Measurements from ENCODE around the gene UPF1. TPM values are rescaled to one million over a fixed set of nuclear protein-coding genes. Genes with fewer than 3 reads are reported as not detected.

UPF1 gene
- total RNA-seq, 3 donors from 2014 or later (not counting 1 experiment from before 2014, with no cell fraction given), result 123 to 140 (median 138) TPM

DNA sequence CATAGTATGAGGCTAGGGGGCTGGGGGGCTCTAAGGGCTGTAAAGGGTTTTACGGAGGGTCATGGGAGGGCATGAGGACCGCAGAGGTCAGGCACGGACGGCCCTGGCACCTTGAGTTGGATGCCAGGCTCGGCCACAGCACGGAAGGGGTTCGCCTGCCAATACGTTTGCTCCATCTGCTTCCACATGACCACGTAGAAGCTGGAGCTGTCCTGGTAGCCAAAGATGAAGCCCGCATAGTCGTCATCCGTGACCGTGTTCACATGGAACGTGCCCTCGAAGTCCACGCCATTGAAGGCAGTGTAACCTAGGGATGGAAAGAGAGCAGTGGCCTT, 47.0 kb upstream of the UPF1 start:
- H3K27me3 ChIP-seq (ENCODE audit: control insufficient read depth, insufficient read depth, low read length), result peaks cover 28% of the 10 kb centered on the region
- H3K27ac Mint-ChIP-seq, result no peak overlapping the region
- peaks cover 13 to 33% of the 10 kb centered on the region in 2 donors for H3K4me1 Mint-ChIP-seq
- no peaks in the 10 kb centered on the region for H3K36me3 ChIP-seq (ENCODE audit: control insufficient read depth, insufficient read depth, low read length)
- peaks cover 16 to 39% of the 10 kb centered on the region in 2 donors for H3K27me3 Mint-ChIP-seq (ENCODE audit: low read depth in 2 of 2)
- ATAC-seq, result no peak
- peaks cover 42% of the 10 kb centered on the region for H3K4me1 ChIP-seq (ENCODE audit: control insufficient read depth, insufficient read depth, low read length)
- no peaks in the 10 kb centered on the region for H3K9me3 Mint-ChIP-seq
- intact Hi-C loops (cut with micrococcal nuclease), result no loop called here
- TF ChIP-seq, protein P1, sequence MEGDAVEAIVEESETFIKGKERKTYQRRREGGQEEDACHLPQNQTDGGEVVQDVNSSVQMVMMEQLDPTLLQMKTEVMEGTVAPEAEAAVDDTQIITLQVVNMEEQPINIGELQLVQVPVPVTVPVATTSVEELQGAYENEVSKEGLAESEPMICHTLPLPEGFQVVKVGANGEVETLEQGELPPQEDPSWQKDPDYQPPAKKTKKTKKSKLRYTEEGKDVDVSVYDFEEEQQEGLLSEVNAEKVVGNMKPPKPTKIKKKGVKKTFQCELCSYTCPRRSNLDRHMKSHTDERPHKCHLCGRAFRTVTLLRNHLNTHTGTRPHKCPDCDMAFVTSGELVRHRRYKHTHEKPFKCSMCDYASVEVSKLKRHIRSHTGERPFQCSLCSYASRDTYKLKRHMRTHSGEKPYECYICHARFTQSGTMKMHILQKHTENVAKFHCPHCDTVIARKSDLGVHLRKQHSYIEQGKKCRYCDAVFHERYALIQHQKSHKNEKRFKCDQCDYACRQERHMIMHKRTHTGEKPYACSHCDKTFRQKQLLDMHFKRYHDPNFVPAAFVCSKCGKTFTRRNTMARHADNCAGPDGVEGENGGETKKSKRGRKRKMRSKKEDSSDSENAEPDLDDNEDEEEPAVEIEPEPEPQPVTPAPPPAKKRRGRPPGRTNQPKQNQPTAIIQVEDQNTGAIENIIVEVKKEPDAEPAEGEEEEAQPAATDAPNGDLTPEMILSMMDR (IDR thresholded peaks at IDR 0.05), result no peak
- WGBS (ENCODE audit: insufficient coverage), result 85% methylated on average over 16 of the region's 16 CpGs
- no peaks in the 10 kb centered on the region for H3K36me3 Mint-ChIP-seq
- no peak for DNase-seq
- H3K4me3 Mint-ChIP-seq, result no peak overlapping the region
- H3K9me3 ChIP-seq (ENCODE audit: control insufficient read depth, insufficient read depth, low read length), result no peaks in the 10 kb centered on the region
- no peak overlapping the region for H3K27ac ChIP-seq (ENCODE audit: low read length)
- H3K4me3 ChIP-seq (ENCODE audit: low read length), result no peak overlapping the region

DNA sequence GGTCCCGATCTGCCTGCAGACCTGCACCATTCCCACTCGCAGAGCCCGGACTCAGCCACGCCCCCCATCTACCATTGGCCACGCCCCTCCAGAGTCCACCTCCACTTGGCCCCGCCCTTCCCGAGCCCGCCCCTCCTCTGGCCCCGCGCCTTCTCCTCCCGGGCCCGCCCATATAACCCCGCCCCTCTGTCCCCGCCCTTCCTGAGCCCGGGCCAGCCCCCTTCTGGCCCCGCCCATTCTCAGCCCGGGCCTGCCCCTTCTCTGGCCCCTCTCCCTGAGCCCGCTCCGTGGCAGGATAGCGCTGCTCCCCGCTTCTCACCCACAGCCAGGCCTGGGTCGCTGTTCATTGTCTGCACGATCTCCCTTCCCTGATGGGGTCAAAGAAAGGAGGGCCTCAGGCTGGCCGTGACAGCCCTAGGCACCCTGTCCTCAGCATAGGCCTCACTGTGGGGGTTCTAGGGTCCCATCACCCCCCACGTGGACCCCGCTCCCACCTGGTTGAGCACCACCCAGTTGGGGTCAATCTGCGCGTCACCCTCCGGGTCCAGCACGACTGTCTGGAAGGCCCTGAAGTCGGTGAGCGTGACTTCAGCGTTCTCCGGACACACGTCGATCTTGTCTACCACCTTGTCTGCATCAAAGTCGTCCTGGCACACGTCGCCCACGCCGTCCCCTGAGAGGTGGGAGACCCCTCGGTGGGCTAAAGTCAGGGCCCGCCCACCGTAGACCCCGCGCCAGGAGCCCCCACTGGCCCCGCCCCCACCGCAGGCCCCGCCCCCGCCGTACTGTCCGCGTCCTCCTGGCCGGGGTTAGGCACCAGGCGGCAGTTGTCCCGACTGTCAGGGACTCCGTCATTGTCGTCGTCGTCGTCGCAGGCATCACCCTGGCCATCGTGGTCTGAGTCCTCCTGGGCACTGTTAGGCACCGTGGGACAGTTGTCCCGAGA, 46.3 kb upstream of the UPF1 start:
- Histone ChIP-seq H3K27ac (ENCODE audit: low read length) (no peak overlapping the region), H3K27me3 (ENCODE audit: control insufficient read depth, insufficient read depth, low read length) (peaks cover 31% of the 10 kb centered on the region), H3K4me1 (ENCODE audit: control insufficient read depth, insufficient read depth, low read length) (peaks cover 49% of the 10 kb centered on the region), H3K36me3 (ENCODE audit: control insufficient read depth, insufficient read depth, low read length) (no peaks in the 10 kb centered on the region), H3K4me3 (ENCODE audit: low read length) (no peak overlapping the region), H3K9me3 (ENCODE audit: control insufficient read depth, insufficient read depth, low read length) (no peaks in the 10 kb centered on the region)
- 12% methylated on average over 65 of the region's 65 CpGs for WGBS (ENCODE audit: insufficient coverage)
- peak; percentile 65 to 81 (median 79) for ATAC-seq
- TF ChIP-seq, protein P1 (IDR thresholded peaks at IDR 0.05), result no peak
- Mint-ChIP-seq H3K27ac (no peak overlapping the region), H3K9me3 (no peaks in the 10 kb centered on the region), H3K4me3 (peak overlapping the region; percentile 66), H3K4me1 (peaks cover 19 to 40% of the 10 kb centered on the region in 2 donors), H3K27me3 (ENCODE audit: low read depth in 2 of 2) (peaks cover 23 to 45% of the 10 kb centered on the region in 2 donors), H3K36me3 (no peaks in the 10 kb centered on the region)
- DNase-seq, result peak; percentile 36 to 81
- intact Hi-C loops (cut with micrococcal nuclease), result no loop called here

DNA sequence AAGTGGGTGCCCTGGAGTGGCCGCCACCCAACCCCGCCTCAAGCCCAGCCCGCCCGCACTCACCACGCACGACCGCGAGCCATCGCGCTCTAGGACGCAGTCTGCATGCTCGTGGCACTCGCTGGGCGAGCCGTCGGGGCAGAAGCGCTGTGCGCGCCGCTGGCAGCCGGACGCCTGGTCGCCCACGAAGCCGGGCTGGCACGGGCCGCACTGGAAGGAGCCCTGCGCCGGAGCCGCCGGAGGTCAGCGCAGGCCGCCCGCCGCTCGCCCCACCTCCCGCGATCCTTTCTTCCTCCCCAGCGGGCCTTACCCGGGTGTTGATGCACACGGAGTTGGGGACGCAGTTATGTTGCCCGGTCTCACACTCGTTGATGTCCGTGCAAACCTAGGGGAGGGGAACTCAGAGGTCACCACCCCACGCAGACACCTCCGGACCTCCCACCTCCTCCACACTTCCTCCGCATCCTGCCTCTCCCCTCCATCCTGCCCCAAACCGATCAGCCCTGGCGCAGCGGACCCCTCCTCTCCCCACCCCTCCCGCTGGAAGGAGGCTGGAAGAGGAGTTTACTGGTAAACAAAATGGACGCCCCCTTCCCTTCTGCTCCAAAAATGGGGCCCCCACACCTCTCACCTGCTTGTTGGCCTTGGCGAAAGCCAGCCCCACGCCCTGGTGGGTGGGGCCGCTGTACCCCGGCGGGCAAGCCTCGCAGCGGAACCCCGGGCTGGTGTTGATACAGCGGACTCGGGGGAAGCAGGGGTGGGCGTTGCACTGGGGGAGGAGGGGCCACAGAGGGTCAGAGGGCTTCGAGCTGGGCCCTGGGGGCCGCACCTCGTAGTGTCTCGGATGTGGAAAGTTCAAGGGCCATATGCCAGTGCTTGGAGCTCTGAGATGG, 43.0 kb upstream of the UPF1 start:
- Histone ChIP-seq H3K4me1 (ENCODE audit: control insufficient read depth, insufficient read depth, low read length) (peaks cover 49% of the 10 kb centered on the region), H3K9me3 (ENCODE audit: control insufficient read depth, insufficient read depth, low read length) (no peaks in the 10 kb centered on the region), H3K27me3 (ENCODE audit: control insufficient read depth, insufficient read depth, low read length) (peaks cover 47% of the 10 kb centered on the region), H3K27ac (ENCODE audit: low read length) (no peak overlapping the region), H3K36me3 (ENCODE audit: control insufficient read depth, insufficient read depth, low read length) (no peaks in the 10 kb centered on the region), H3K4me3 (ENCODE audit: low read length) (no peak overlapping the region)
- Mint-ChIP-seq H3K27ac (peak overlapping the region in 1 of 2 donors; percentile 47), H3K36me3 (no peaks in the 10 kb centered on the region), H3K9me3 (no peaks in the 10 kb centered on the region), H3K27me3 (ENCODE audit: low read depth in 2 of 2) (peaks cover 40 to 67% of the 10 kb centered on the region in 2 donors), H3K4me3 (peak overlapping the region; percentile 68), H3K4me1 (peaks cover 21 to 46% of the 10 kb centered on the region in 2 donors)
- ATAC-seq, result peak in 1 of 3 donors; percentile 14
- 6% methylated on average over 64 of the region's 68 CpGs for WGBS (ENCODE audit: insufficient coverage)
- TF ChIP-seq, protein P1 (IDR thresholded peaks at IDR 0.05), result no peak
- intact Hi-C loops (cut with micrococcal nuclease), result no loop called here
- DNase-seq, result no peak
